ENCODE results near the gene RALBP1. TPM values are rescaled to one million over a fixed set of nuclear protein-coding genes. Genes with fewer than 3 reads are reported as not detected.

The RALBP1 gene
- total RNA-seq, 4 donors from 2014 or later: 18.8 to 67.8 (median 30.0) TPM

DNA sequence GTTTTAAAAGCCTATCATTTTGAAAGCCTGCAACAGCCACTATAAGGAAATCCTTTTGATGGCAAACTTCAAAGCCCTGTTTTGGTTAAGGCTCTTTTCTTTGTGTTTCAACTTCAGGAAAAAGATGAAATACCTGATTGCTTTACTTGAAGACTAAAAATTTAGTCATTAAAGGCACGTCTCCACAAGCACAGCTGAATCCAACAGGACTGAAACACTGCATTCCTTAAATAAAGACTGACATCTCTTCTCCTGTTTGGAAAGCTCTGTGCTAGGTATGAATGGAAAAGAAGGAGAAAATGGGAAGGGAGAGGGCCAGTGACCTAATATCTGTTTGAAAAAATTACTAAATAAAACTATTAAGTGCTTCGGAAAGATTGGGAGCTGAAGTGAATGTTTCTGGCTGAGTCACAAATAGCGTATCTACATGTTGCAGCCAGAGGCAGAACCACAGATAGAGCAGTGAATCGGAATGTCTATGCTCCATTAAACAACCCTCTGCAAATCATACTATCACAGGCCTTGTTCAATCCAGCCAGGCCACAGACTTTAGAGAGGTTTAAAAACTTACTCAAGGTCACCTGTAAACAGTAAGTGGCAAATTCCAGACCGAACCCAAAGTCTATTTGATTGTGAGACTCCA is 21.1 kb upstream of the RALBP1 start:
- H3K27ac ChIP-seq: no peak overlapping the region
- intact Hi-C loops (cut with DNase I; ENCODE audit: low total_unique reads): no loop called here
- no peaks in the 10 kb centered on the region for H3K27me3 ChIP-seq
- H3K4me3 ChIP-seq: no peak overlapping the region
- H3K4me1 ChIP-seq: no peaks in the 10 kb centered on the region
- TF ChIP-seq, protein P1, sequence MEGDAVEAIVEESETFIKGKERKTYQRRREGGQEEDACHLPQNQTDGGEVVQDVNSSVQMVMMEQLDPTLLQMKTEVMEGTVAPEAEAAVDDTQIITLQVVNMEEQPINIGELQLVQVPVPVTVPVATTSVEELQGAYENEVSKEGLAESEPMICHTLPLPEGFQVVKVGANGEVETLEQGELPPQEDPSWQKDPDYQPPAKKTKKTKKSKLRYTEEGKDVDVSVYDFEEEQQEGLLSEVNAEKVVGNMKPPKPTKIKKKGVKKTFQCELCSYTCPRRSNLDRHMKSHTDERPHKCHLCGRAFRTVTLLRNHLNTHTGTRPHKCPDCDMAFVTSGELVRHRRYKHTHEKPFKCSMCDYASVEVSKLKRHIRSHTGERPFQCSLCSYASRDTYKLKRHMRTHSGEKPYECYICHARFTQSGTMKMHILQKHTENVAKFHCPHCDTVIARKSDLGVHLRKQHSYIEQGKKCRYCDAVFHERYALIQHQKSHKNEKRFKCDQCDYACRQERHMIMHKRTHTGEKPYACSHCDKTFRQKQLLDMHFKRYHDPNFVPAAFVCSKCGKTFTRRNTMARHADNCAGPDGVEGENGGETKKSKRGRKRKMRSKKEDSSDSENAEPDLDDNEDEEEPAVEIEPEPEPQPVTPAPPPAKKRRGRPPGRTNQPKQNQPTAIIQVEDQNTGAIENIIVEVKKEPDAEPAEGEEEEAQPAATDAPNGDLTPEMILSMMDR (IDR thresholded peaks at IDR 0.05): no peak
- no peak for TF ChIP-seq POLR2A (IDR thresholded peaks at IDR 0.05)
- no peak for DNase-seq
- no peaks in the 10 kb centered on the region for H3K36me3 ChIP-seq
- no peaks in the 10 kb centered on the region for H3K9me3 ChIP-seq

DNA sequence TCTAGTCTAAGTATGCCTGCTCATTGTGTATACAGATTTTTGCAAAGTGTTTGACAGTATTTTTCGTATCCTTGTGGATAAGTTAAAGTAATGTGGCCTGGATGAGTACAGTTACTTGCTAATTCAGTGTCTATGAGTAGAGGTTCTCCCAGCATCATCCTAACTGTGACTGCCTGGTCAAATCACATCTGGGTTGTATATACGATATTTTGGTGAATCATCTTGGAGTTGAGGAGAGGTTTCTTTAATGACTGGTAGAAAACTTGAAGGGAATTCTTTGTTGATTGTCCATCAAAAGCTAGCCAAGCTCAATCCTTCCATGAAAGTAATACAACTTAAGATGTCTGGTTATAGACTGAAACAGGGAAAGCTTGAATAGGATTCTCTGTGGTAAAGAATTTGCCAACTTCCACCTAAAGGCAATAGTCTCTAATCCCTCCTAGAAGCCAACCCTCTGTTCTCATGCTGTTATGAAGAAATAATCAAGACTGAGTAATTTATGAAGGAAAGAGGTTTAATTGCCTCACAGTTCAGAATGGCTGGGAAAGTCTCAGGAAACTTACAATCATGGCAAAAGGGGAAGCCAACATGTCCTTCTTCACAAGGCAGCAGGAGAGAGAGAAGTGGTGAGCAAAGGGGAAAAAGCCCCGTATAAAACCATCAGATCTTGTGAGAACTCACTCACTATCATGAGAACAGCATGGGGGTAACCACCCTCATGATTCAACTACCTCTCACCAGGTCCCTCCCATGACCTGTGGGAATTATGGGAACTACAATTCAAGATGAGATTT is 19.4 kb upstream of the RALBP1 start:
- intact Hi-C loops (cut with DNase I; ENCODE audit: low total_unique reads): no loop called here
- DNase-seq: no peak
- TF ChIP-seq, protein P1 (IDR thresholded peaks at IDR 0.05): no peak
- no peak for TF ChIP-seq POLR2A (IDR thresholded peaks at IDR 0.05)
- no peak overlapping the region for H3K4me3 ChIP-seq
- no peaks in the 10 kb centered on the region for H3K36me3 ChIP-seq
- no peak overlapping the region for H3K27ac ChIP-seq
- no peaks in the 10 kb centered on the region for H3K4me1 ChIP-seq
- no peaks in the 10 kb centered on the region for H3K9me3 ChIP-seq
- no peaks in the 10 kb centered on the region for H3K27me3 ChIP-seq

DNA sequence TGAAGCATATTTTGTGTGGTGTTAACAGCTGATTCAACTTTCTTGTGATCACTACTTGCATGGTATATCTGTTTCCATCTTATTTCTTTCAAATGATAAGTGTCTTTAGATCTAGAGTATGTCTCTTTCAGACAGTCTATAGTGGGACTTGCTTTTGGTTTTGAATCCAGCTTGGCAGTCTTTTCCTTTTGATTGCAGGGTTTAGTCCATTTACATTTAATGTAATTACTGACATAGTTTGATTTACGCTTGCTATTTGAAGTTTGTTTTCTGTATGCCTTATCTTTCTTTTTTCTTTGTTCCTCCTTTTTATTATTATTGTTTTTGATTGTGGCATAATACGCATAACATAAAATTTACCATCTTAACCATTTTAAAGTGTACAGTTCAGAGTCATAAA is 9.2 kb upstream of the RALBP1 start:
- intact Hi-C loops (cut with DNase I; ENCODE audit: low total_unique reads): no loop called here
- Histone ChIP-seq H3K27ac (no peak overlapping the region), H3K27me3 (no peaks in the 10 kb centered on the region), H3K36me3 (no peaks in the 10 kb centered on the region), H3K9me3 (no peaks in the 10 kb centered on the region), H3K4me1 (no peaks in the 10 kb centered on the region), H3K4me3 (no peak overlapping the region)
- no peak for TF ChIP-seq POLR2A (IDR thresholded peaks at IDR 0.05)
- TF ChIP-seq, protein P1 (IDR thresholded peaks at IDR 0.05): no peak
- no peak for DNase-seq

DNA sequence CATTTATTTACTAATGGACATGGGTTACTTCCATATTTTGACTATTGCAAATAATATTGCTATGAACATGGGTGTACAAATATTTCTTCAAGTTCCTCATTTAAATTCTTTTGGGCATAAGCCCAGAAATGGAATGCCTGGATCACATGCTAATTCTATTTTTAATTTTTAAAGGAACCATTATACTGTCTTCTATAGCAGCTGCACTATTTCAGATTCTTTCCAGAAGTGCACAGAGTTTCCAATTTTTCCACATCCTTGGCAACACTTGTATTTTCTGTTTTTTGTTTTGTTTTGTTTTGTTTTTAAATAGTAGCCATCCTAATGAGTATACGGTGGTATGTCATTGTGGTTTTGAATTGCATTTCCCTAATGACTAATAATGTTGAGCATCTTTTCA is 8.5 kb upstream of the RALBP1 start:
- TF ChIP-seq, protein P1 (IDR thresholded peaks at IDR 0.05): no peak
- TF ChIP-seq POLR2A (IDR thresholded peaks at IDR 0.05): no peak
- no peak for DNase-seq
- Histone ChIP-seq H3K27me3 (no peaks in the 10 kb centered on the region), H3K4me1 (no peaks in the 10 kb centered on the region), H3K4me3 (no peak overlapping the region), H3K9me3 (no peaks in the 10 kb centered on the region), H3K27ac (no peak overlapping the region), H3K36me3 (no peaks in the 10 kb centered on the region)
- intact Hi-C loops (cut with DNase I; ENCODE audit: low total_unique reads): no loop called here

DNA sequence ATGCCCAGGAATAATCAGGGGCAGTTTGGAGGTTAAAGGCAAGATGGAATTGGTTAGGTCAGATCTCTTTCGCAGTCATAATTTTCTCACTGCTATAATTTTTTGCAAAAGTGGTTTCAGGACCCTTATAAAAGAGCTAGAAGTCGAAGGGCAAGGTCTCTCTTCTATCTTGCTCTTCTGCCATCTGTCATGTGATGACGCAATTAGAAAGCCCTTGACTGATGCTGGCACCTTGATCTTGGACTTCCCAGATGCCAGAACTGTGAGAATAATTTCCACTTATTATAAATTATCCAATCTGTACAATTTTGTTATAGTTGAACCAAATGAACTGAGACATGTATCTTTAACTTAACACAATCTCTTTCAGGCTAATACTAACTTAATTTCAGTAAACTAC is 6.3 kb upstream of the RALBP1 start:
- H3K9me3 ChIP-seq: no peaks in the 10 kb centered on the region
- H3K36me3 ChIP-seq: no peaks in the 10 kb centered on the region
- intact Hi-C loops (cut with DNase I; ENCODE audit: low total_unique reads): no loop called here
- no peak overlapping the region for H3K4me3 ChIP-seq
- no peak for DNase-seq
- H3K27me3 ChIP-seq: no peaks in the 10 kb centered on the region
- H3K27ac ChIP-seq: no peak overlapping the region
- TF ChIP-seq POLR2A (IDR thresholded peaks at IDR 0.05): no peak
- TF ChIP-seq, protein P1 (IDR thresholded peaks at IDR 0.05): no peak
- H3K4me1 ChIP-seq: no peaks in the 10 kb centered on the region
